GM12878 (cell line): ENCODE measurements around the gene ZBTB21. TPM values are rescaled to one million over a fixed set of nuclear protein-coding genes. Genes with fewer than 3 reads are reported as not detected.

ENCODE experiments used
- BACH1 ChIP-seq: fragments of 450-650 bp; IDR thresholded peaks from 2 replicates; pipeline ENCODE4 v1.6.1; 2017; ENCODE audit warnings: mild to moderate bottlenecking, borderline replicate concordance
- BCL11A ChIP-seq: IDR thresholded peaks from 2 replicates; pipeline ENCODE4 v1.6.1; 2011; ENCODE audit warnings: low read depth, low read length
- BCLAF1 ChIP-seq: fragments of 450-650 bp; IDR thresholded peaks from 2 replicates; pipeline ENCODE4 v1.6.1; 2017; ENCODE audit warnings: antibody characterized with exemption, mild to moderate bottlenecking, moderate library complexity
- CBX5 ChIP-seq: sonication (generic); IDR thresholded peaks from 2 replicates; pipeline ENCODE4 v1.6.1; 2016; ENCODE audit warnings: low read depth, moderate library complexity, mild to moderate bottlenecking, inconsistent platforms
- DPF2 ChIP-seq: fragments of 450-650 bp; IDR thresholded peaks from 2 replicates; pipeline ENCODE4 v1.6.1; 2017; ENCODE audit warnings: mild to moderate bottlenecking
- FOXM1 ChIP-seq: IDR thresholded peaks from 2 replicates; pipeline ENCODE4 v1.6.1; 2012; ENCODE audit warnings: low read depth, mild to moderate bottlenecking, inconsistent platforms, low read length, moderate library complexity
- HDAC2 ChIP-seq: fragments of 200-600 bp; sonication (generic); IDR thresholded peaks from 2 replicates; pipeline ENCODE4 v1.6.1; 2017
- KDM1A ChIP-seq: fragments of 200-600 bp; sonication (generic); IDR thresholded peaks from 2 replicates; pipeline ENCODE4 v1.6.1; 2016; ENCODE audit warnings: borderline replicate concordance
- NR2C1 ChIP-seq: fragments of 450-650 bp; IDR thresholded peaks from 2 replicates; pipeline ENCODE4 v1.6.1; 2017; ENCODE audit warnings: antibody characterized with exemption, mild to moderate bottlenecking, moderate library complexity
- PRDM15 ChIP-seq: fragments of 450-650 bp; formaldehyde crosslinking; IDR thresholded peaks from 2 replicates; pipeline ENCODE4 v1.4.0; 2020; ENCODE audit warnings: mild to moderate bottlenecking, moderate library complexity
- SMAD5 ChIP-seq: IDR thresholded peaks from 2 replicates; pipeline ENCODE4 v1.6.1; 2016; ENCODE audit warnings: antibody characterized with exemption, low read depth
- SPI1 ChIP-seq: IDR thresholded peaks from 2 replicates; pipeline ENCODE4 v1.6.1; 2011; ENCODE audit warnings: low read depth, mild to moderate bottlenecking, low read length, moderate library complexity, borderline replicate concordance; ENCODE audit not compliant: insufficient read depth
- SRF ChIP-seq, 2 experiments: IDR thresholded peaks; 2 replicates each; pipeline ENCODE4 v1.6.1; 2011; ENCODE audit warnings: low read depth in 2 of 2, low read length in 2 of 2, mild to moderate bottlenecking in 1 of 2, moderate library complexity in 1 of 2
- TCF12 ChIP-seq: IDR thresholded peaks from 2 replicates; pipeline ENCODE4 v1.6.1; 2011; ENCODE audit warnings: low read depth, mild to moderate bottlenecking, low read length
- TCF7 ChIP-seq: IDR thresholded peaks from 2 replicates; pipeline ENCODE4 v1.6.1; 2014; ENCODE audit warnings: antibody characterized with exemption, borderline replicate concordance
- ZNF207 ChIP-seq: fragments of 450-650 bp; IDR thresholded peaks from 2 replicates; pipeline ENCODE4 v1.6.1; 2014; ENCODE audit warnings: antibody characterized with exemption, mild to moderate bottlenecking, borderline replicate concordance
- ZNF592 ChIP-seq: fragments of 450-650 bp; IDR thresholded peaks from 2 replicates; pipeline ENCODE4 v1.6.1; 2017; ENCODE audit warnings: mild to moderate bottlenecking, moderate library complexity
- polyA plus RNA-seq, 11 experiments: library from polyadenylated mRNA; depleted of rRNA in 4 of 11; unstranded in 6 of 11; stranded (reverse) in 5 of 11; fragments of >200 nt; fragmentation: Nextera tagmentation in 4 of 11; fragmentation: Illumina TruSeq in 1 of 11; extraction: Ambion mirVana in 4 of 11; extraction: Trizol in 1 of 11; gene quantifications; 1 replicate in 1 of 11; 2 replicates in 10 of 11; pipeline versions ENCODE4 v1.2.1 to v1.2.3, GENCODE V29; 2011 to 2016; ENCODE audit warnings: inconsistent platforms in 2 of 11, missing spikeins in 2 of 11, low read depth in 1 of 11
- total RNA-seq, 4 experiments: library from RNA; depleted of rRNA in 3 of 4; stranded (reverse); fragments of >200 nt in 3 of 4; fragmentation: Illumina TruSeq in 1 of 4; extraction: Trizol in 1 of 4; gene quantifications; 2 replicates each; pipeline versions ENCODE4 v1.2.1 to v1.2.3, GENCODE V29; 2013 to 2021
- TF ChIP-seq, protein P1 (sequence below): fragments of 150-350 bp; IDR thresholded peaks from 2 replicates; pipeline ENCODE4 v1.6.1; 2014; ENCODE audit warnings: mild to moderate bottlenecking, low read depth, low read length

The ZBTB21 gene
- total and polyA plus RNA-seq, 10 of the 15 experiments (the other 5 are each of a cell fraction or from before 2014, with no cell fraction given), result 1.8 to 21.6 (median 10.6) TPM

DNA sequence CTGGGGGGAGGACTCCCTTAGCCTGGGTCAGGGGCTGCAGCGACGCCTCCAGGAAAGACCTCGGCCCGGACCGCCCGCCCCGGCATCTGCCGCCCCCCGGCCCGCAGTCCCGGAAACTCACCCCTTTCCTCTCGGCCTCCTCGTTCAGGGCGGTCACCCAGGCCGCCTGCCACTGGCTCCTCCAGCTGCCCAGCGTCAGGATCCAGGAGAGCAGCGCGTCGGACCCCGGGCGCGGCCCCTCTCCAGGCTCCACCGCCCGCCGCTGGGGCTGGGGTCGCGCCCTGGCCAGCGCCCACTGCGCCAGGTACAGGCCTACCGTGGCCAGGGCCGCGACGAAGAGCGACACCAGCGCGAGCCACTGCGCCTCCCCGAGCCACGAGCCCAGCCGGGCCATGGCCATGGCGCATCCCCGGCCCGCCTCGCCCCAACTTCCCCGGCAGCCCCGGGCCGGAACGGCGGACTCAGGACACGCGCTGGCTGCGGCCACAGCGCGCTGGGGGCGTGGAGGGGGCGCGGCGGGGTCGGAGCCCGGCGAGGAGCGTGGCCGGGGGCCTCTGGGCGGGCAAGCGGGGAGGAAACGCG, 56.8 kb downstream of the ZBTB21 start (continued):
- no peak for TF ChIP-seq ZNF592
- TF ChIP-seq HDAC2, result no peak
- TF ChIP-seq, protein P1, sequence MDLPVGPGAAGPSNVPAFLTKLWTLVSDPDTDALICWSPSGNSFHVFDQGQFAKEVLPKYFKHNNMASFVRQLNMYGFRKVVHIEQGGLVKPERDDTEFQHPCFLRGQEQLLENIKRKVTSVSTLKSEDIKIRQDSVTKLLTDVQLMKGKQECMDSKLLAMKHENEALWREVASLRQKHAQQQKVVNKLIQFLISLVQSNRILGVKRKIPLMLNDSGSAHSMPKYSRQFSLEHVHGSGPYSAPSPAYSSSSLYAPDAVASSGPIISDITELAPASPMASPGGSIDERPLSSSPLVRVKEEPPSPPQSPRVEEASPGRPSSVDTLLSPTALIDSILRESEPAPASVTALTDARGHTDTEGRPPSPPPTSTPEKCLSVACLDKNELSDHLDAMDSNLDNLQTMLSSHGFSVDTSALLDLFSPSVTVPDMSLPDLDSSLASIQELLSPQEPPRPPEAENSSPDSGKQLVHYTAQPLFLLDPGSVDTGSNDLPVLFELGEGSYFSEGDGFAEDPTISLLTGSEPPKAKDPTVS, result no peak
- TF ChIP-seq SMAD5, result no peak
- TF ChIP-seq BACH1, result no peak
- TF ChIP-seq SRF (IDR thresholded peaks at IDR 0.05; ENCODE audit: low read depth in 2 of 2, low read length in 2 of 2), result no peak
- TF ChIP-seq FOXM1, result no peak
- peak; percentile 52; the same call in 1 of the 2 replicates for TF ChIP-seq DPF2
- no peak for TF ChIP-seq PRDM15
- TF ChIP-seq ZNF207, result no peak
- TF ChIP-seq BCLAF1, result no peak
- no peak for TF ChIP-seq TCF12
- no peak for TF ChIP-seq BCL11A
- TF ChIP-seq SPI1, result no peak
- no peak for TF ChIP-seq KDM1A
- TF ChIP-seq NR2C1, result no peak
- no peak for TF ChIP-seq CBX5
- no peak for TF ChIP-seq TCF7
